Measurements from ENCODE around the gene POLA1.

Gene POLA1

GRCh38 chrX:24767557-24767956 is 73.8 kb downstream of the POLA1 start:
- no peak for TF ChIP-seq CTCF (IDR thresholded peaks at IDR 0.05; ENCODE audit: poor library complexity, severe bottlenecking)
- Histone ChIP-seq H3K9me3 (ENCODE audit: severe bottlenecking) (no peaks in the 10 kb centered on the region), H3K4me1 (ENCODE audit: insufficient read depth, poor library complexity, severe bottlenecking) (no peaks in the 10 kb centered on the region), H3K36me3 (ENCODE audit: low read depth) (no peaks in the 10 kb centered on the region), H3K27me3 (ENCODE audit: insufficient read depth, poor library complexity, severe bottlenecking) (no peaks in the 10 kb centered on the region), H3K27ac (ENCODE audit: poor library complexity, severe bottlenecking) (no peak overlapping the region), H3K4me3 (ENCODE audit: severe bottlenecking) (no peak overlapping the region)
- no peak for ATAC-seq (ENCODE audit: low read depth)
- DNase-seq (ENCODE audit: low spot score): no peak

GRCh38 chrX:24768556-24768955 is 74.8 kb downstream of the POLA1 start:
- Histone ChIP-seq H3K36me3 (ENCODE audit: low read depth) (no peaks in the 10 kb centered on the region), H3K9me3 (ENCODE audit: severe bottlenecking) (no peaks in the 10 kb centered on the region), H3K27ac (ENCODE audit: poor library complexity, severe bottlenecking) (no peak overlapping the region), H3K4me3 (ENCODE audit: severe bottlenecking) (no peak overlapping the region), H3K4me1 (ENCODE audit: insufficient read depth, poor library complexity, severe bottlenecking) (no peaks in the 10 kb centered on the region), H3K27me3 (ENCODE audit: insufficient read depth, poor library complexity, severe bottlenecking) (no peaks in the 10 kb centered on the region)
- ATAC-seq (ENCODE audit: low read depth): no peak
- DNase-seq (ENCODE audit: low spot score): no peak
- no peak for TF ChIP-seq CTCF (IDR thresholded peaks at IDR 0.05; ENCODE audit: poor library complexity, severe bottlenecking)

GRCh38 chrX:24774650-24775049 is 80.9 kb downstream of the POLA1 start:
- ATAC-seq (ENCODE audit: low read depth) (no peak), DNase-seq (ENCODE audit: low spot score) (no peak)
- Histone ChIP-seq H3K27me3 (ENCODE audit: insufficient read depth, poor library complexity, severe bottlenecking) (no peaks in the 10 kb centered on the region), H3K4me3 (ENCODE audit: severe bottlenecking) (no peak overlapping the region), H3K27ac (ENCODE audit: poor library complexity, severe bottlenecking) (no peak overlapping the region), H3K9me3 (ENCODE audit: severe bottlenecking) (no peaks in the 10 kb centered on the region), H3K4me1 (ENCODE audit: insufficient read depth, poor library complexity, severe bottlenecking) (no peaks in the 10 kb centered on the region), H3K36me3 (ENCODE audit: low read depth) (no peaks in the 10 kb centered on the region)
- TF ChIP-seq CTCF (IDR thresholded peaks at IDR 0.05; ENCODE audit: poor library complexity, severe bottlenecking): no peak

- H3K9me3 ChIP-seq (ENCODE audit: severe bottlenecking): no peaks in the 10 kb centered on the region
- no peaks in the 10 kb centered on the region for H3K4me1 ChIP-seq (ENCODE audit: insufficient read depth, poor library complexity, severe bottlenecking)
- ATAC-seq (ENCODE audit: low read depth) (no peak), DNase-seq (ENCODE audit: low spot score) (no peak)
- H3K4me3 ChIP-seq (ENCODE audit: severe bottlenecking): no peak overlapping the region
- no peaks in the 10 kb centered on the region for H3K27me3 ChIP-seq (ENCODE audit: insufficient read depth, poor library complexity, severe bottlenecking)
- TF ChIP-seq CTCF (IDR thresholded peaks at IDR 0.05; ENCODE audit: poor library complexity, severe bottlenecking): no peak
- H3K27ac ChIP-seq (ENCODE audit: poor library complexity, severe bottlenecking): no peak overlapping the region
- no peaks in the 10 kb centered on the region for H3K36me3 ChIP-seq (ENCODE audit: low read depth)
Measured at GRCh38 chrX:24775891-24776290, 82.2 kb downstream of the POLA1 start.

GRCh38 chrX:24777660-24778059 is 83.9 kb downstream of the POLA1 start:
- TF ChIP-seq CTCF (IDR thresholded peaks at IDR 0.05; ENCODE audit: poor library complexity, severe bottlenecking): no peak
- Histone ChIP-seq H3K9me3 (ENCODE audit: severe bottlenecking) (no peaks in the 10 kb centered on the region), H3K36me3 (ENCODE audit: low read depth) (no peaks in the 10 kb centered on the region), H3K27ac (ENCODE audit: poor library complexity, severe bottlenecking) (no peak overlapping the region), H3K4me1 (ENCODE audit: insufficient read depth, poor library complexity, severe bottlenecking) (no peaks in the 10 kb centered on the region), H3K4me3 (ENCODE audit: severe bottlenecking) (no peak overlapping the region), H3K27me3 (ENCODE audit: insufficient read depth, poor library complexity, severe bottlenecking) (no peaks in the 10 kb centered on the region)
- no peak for ATAC-seq (ENCODE audit: low read depth)
- no peak for DNase-seq (ENCODE audit: low spot score)
